SU-DHL-6 (cell line): ENCODE data around the gene CCDC63.

Experiments used
- H2AFZ ChIP-seq: fragments of 200-600 bp; sonication (generic); 2 replicates; pipeline ENCODE4 v1.6.1; 2014; ENCODE audit warnings: low read depth, mild to moderate bottlenecking, moderate library complexity, mixed read lengths, antibody characterized with exemption, low read length; ENCODE audit not compliant: severe bottlenecking
- H3F3A ChIP-seq: fragments of 200-600 bp; shearing (Covaris generic); 2 replicates; pipeline ENCODE4 v1.6.0; 2016; ENCODE audit warnings: antibody characterized with exemption, mild to moderate bottlenecking; ENCODE audit not compliant: insufficient read depth
- H3K27ac ChIP-seq: fragments of 200-600 bp; sonication (generic); 2 replicates; pipeline ENCODE4 v1.5.1; 2016; ENCODE audit warnings: low read depth, mild to moderate bottlenecking, low read length, moderate library complexity, mixed read lengths
- H3K27me3 ChIP-seq: fragments of 200-600 bp; sonication (generic), shearing (Covaris generic); 2 replicates; pipeline ENCODE4 v1.6.0; 2014; ENCODE audit warnings: mild to moderate bottlenecking, low read length
- H3K36me3 ChIP-seq: fragments of 200-600 bp; sonication (generic); 2 replicates; pipeline ENCODE4 v1.6.1; 2014; ENCODE audit warnings: mild to moderate bottlenecking, low read length, mixed read lengths
- H3K4me2 ChIP-seq: fragments of 300-600, 200-600 bp; shearing (Covaris generic), sonication (generic); 2 replicates; pipeline ENCODE4 v1.6.0; 2014; ENCODE audit warnings: low read length, low read depth, mild to moderate bottlenecking; ENCODE audit not compliant: poor library complexity, severe bottlenecking
- H3K4me3 ChIP-seq: fragments of 200-600 bp; sonication (generic); 2 replicates; pipeline ENCODE4 v1.5.1; 2014; ENCODE audit warnings: antibody characterized with exemption, low read length, mild to moderate bottlenecking, mixed read lengths; ENCODE audit not compliant: insufficient read depth, poor library complexity, severe bottlenecking
- H3K79me2 ChIP-seq: fragments of 200-600 bp; sonication (generic); 2 replicates; pipeline ENCODE4 v1.6.1; 2014; ENCODE audit warnings: mild to moderate bottlenecking, low read length, moderate library complexity; ENCODE audit not compliant: insufficient read depth
- H3K9ac ChIP-seq: fragments of 200-600 bp; sonication (generic); 2 replicates; pipeline ENCODE4 v1.7.0; 2014; ENCODE audit warnings: mild to moderate bottlenecking, low read length
- H3K9me2 ChIP-seq: fragments of 200-600 bp; sonication (generic); replicated peaks from 2 replicates; pipeline ENCODE4 v1.6.1; 2014; ENCODE audit warnings: low read length; ENCODE audit not compliant: insufficient read depth
- H3K9me3 ChIP-seq: fragments of 200-600 bp; sonication (generic); 2 replicates; pipeline ENCODE4 v1.6.1; 2014; ENCODE audit warnings: low read length, mixed read lengths; ENCODE audit not compliant: insufficient read depth
- H4K20me1 ChIP-seq: fragments of 200-600 bp; sonication (generic); 2 replicates; pipeline ENCODE4 v1.6.1; 2014; ENCODE audit warnings: low read depth, mild to moderate bottlenecking, antibody characterized with exemption, low read length, moderate library complexity, mixed read lengths
- EZH2phosphoT487 ChIP-seq: fragments of 200-600 bp; sonication (generic), shearing (Covaris generic); conservative IDR thresholded peaks from 2 replicates; pipeline ENCODE4 v1.6.1; 2018; ENCODE audit warnings: mild to moderate bottlenecking, antibody characterized with exemption, low read length, moderate library complexity, mixed read lengths
- TF ChIP-seq, protein P1 (sequence below): fragments of 200-600 bp; sonication (generic); IDR thresholded peaks from one replicate; pipeline ENCODE4 v1.5.1; 2017; ENCODE audit warnings: antibody characterized with exemption, mild to moderate bottlenecking, low read length, moderate library complexity; ENCODE audit not compliant: insufficient read depth, poor library complexity, severe bottlenecking

Gene CCDC63

DNA sequence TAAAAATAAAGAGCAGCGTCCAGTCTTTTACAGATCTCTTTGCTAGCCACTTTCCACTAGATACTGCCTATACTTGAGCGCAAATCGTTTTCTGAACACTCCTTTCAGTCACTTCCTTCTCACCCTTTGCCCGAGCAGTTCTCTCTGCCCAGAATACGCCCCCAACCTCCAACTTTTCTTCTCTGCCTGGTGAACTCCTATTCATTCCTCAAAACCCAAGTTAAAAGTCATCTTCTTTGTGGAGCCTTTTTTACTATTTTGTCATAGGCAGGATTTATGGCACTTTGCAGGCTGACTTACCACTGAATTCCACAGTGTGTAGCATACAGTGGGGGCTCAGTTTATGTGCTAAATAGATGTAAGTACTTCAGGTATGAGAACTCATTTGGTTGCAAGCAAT is 4.0 kb downstream of the CCDC63 start:
- no peaks in the 10 kb centered on the region for H3K27me3 ChIP-seq
- H3K4me3 ChIP-seq = no peak overlapping the region
- no peaks in the 10 kb centered on the region for H3K36me3 ChIP-seq
- TF ChIP-seq, protein P1, sequence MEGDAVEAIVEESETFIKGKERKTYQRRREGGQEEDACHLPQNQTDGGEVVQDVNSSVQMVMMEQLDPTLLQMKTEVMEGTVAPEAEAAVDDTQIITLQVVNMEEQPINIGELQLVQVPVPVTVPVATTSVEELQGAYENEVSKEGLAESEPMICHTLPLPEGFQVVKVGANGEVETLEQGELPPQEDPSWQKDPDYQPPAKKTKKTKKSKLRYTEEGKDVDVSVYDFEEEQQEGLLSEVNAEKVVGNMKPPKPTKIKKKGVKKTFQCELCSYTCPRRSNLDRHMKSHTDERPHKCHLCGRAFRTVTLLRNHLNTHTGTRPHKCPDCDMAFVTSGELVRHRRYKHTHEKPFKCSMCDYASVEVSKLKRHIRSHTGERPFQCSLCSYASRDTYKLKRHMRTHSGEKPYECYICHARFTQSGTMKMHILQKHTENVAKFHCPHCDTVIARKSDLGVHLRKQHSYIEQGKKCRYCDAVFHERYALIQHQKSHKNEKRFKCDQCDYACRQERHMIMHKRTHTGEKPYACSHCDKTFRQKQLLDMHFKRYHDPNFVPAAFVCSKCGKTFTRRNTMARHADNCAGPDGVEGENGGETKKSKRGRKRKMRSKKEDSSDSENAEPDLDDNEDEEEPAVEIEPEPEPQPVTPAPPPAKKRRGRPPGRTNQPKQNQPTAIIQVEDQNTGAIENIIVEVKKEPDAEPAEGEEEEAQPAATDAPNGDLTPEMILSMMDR = no peak
- no peak for TF ChIP-seq EZH2phosphoT487
- no peaks in the 10 kb centered on the region for H3K9me3 ChIP-seq
- H3K4me2 ChIP-seq = no peak overlapping the region
- no peaks in the 10 kb centered on the region for H3F3A ChIP-seq
- no peak overlapping the region for H3K27ac ChIP-seq
- H3K9ac ChIP-seq = no peak overlapping the region
- H4K20me1 ChIP-seq = no peaks in the 10 kb centered on the region
- no peaks in the 10 kb centered on the region for H3K9me2 ChIP-seq
- H3K79me2 ChIP-seq = no peaks in the 10 kb centered on the region
- H2AFZ ChIP-seq = no peak overlapping the region

DNA sequence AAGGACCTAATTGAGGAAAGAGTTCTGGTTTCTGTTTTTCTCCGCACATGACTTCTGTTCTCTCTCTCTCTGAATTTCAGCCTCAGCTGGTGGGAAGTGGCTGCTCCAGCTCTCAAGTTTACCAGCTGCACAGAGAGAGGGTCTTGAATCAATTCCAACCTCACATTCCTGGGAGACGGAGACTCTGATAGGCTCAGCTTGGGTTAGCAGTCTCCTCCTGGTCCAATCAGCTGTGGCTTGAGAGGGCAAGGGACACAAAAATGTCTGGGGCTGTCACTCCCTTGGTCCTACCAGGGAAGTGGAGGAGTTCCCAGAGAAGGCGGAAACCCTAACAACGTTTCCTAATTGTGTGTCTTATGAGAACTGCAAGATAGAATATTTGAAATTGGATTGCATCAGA is 7.0 kb downstream of the CCDC63 start:
- Histone ChIP-seq H3K79me2 (no peaks in the 10 kb centered on the region), H2AFZ (no peak overlapping the region), H3K4me3 (no peak overlapping the region), H3F3A (no peaks in the 10 kb centered on the region), H3K4me2 (no peak overlapping the region), H3K36me3 (no peaks in the 10 kb centered on the region), H3K9me3 (no peaks in the 10 kb centered on the region), H3K27ac (no peak overlapping the region), H4K20me1 (no peaks in the 10 kb centered on the region), H3K9ac (no peak overlapping the region), H3K27me3 (no peaks in the 10 kb centered on the region), H3K9me2 (no peaks in the 10 kb centered on the region)
- TF ChIP-seq, protein P1 = no peak
- no peak for TF ChIP-seq EZH2phosphoT487

DNA sequence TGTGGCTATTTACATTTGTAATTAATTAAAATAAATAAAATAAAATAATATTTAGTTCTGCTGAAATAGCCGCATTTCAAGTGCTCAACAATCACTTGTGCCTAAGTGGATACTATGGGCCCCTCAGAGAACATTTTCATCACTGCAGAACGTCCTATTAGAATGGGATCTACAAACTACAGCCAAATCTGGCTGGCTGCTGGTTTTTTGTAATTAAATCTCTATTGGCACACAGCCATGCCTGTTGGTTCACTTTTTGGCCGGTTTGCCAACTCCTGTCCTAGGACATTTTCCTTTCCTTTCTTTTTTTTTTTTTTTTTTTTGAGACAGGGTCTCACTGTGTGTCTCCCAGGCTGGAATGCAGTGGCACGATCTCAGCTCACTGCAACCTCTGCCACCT is 9.8 kb downstream of the CCDC63 start:
- Histone ChIP-seq H3K36me3 (no peaks in the 10 kb centered on the region), H3K4me2 (no peak overlapping the region), H3K79me2 (no peaks in the 10 kb centered on the region), H3K9me2 (no peaks in the 10 kb centered on the region), H3F3A (no peaks in the 10 kb centered on the region), H4K20me1 (no peaks in the 10 kb centered on the region), H3K9me3 (no peaks in the 10 kb centered on the region), H3K27ac (no peak overlapping the region), H3K9ac (no peak overlapping the region), H3K27me3 (no peaks in the 10 kb centered on the region), H2AFZ (no peak overlapping the region), H3K4me3 (no peak overlapping the region)
- TF ChIP-seq EZH2phosphoT487 = no peak
- TF ChIP-seq, protein P1 = no peak
